ENCODE data around the gene FGL2. TPM values are rescaled to one million over a fixed set of nuclear protein-coding genes. Genes with fewer than 3 reads are reported as not detected.
"Not testable (repeated sequence)": the region's sequence is repeated elsewhere in the genome, so short reads cannot be mapped to it uniquely, and the experiment has no call there.

Gene FGL2
- total and polyA plus RNA-seq, 4 donors, result 3.3 to 21.6 (median 17.6) TPM

DNA sequence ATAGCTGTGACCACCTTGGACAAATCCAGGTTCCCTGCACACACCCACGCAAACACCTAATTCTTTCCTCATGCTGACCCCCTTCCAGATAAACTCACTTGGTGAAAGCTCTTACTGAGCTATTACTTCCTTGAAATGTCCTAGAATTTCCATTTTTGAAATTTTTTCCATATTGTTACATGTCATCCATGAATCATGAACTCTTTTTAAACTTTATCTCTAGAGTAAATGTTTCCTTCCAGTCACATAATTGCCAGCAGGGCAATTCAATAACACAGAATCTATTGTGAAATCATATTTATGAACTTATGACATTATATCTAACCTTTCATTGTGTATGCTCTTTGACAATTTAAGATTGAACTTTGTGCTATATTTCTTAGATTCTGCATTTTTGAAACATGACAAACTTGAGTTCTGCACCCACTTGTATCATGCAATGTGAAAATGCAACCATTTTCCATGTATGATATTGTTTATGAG is 26.8 kb upstream of the FGL2 start:
- no peak overlapping the region for H3K27ac ChIP-seq (ENCODE audit: low read depth in 1 of 2, low read length in 1 of 2)
- 92 to 95% methylated on average over 1 of the region's 1 CpG for WGBS, 2 donors
- no peak for ATAC-seq (ENCODE audit: insufficient read depth, low FRiP score)

DNA sequence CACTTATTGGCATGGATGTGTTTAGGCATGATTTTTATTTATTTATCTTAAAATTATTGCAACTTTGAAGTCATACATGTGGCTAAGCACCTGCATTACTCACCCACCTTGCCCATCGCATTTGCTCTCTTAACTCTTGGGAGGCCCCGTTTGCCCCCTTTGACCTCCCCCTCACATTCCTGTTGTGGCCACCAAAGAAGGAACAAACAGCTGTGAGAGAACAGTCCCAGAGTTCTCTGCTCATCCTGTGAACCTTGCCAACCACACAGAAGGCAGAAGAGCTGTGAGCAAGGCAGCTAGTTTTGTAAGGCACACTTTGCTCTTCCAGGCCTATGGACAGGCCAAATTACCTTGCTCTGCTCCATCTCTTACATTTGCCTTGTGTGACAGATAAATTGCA is 23.6 kb upstream of the FGL2 start:
- no peaks in the 10 kb centered on the region for H3K27me3 ChIP-seq (ENCODE audit: control insufficient read depth in 3 of 3, insufficient read depth in 3 of 3, low read length in 2 of 3)
- peaks cover 0 to 2% (median 0%) of the 10 kb centered on the region in 4 donors for H3K9me3 ChIP-seq (ENCODE audit: control insufficient read depth in 4 of 4, insufficient read depth in 3 of 4, low read length in 3 of 4)
- no peak overlapping the region for H3K27ac ChIP-seq (ENCODE audit: low read depth in 1 of 2, low read length in 1 of 2)
- no peak overlapping the region for H3K4me3 ChIP-seq
- TF ChIP-seq, protein P1, sequence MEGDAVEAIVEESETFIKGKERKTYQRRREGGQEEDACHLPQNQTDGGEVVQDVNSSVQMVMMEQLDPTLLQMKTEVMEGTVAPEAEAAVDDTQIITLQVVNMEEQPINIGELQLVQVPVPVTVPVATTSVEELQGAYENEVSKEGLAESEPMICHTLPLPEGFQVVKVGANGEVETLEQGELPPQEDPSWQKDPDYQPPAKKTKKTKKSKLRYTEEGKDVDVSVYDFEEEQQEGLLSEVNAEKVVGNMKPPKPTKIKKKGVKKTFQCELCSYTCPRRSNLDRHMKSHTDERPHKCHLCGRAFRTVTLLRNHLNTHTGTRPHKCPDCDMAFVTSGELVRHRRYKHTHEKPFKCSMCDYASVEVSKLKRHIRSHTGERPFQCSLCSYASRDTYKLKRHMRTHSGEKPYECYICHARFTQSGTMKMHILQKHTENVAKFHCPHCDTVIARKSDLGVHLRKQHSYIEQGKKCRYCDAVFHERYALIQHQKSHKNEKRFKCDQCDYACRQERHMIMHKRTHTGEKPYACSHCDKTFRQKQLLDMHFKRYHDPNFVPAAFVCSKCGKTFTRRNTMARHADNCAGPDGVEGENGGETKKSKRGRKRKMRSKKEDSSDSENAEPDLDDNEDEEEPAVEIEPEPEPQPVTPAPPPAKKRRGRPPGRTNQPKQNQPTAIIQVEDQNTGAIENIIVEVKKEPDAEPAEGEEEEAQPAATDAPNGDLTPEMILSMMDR (IDR thresholded peaks at IDR 0.05; ENCODE audit: control extremely low read depth, extremely low read depth), result no peak
- no peak for DNase-seq
- peaks cover 0 to 5% (median 0%) of the 10 kb centered on the region in 5 donors for H3K4me1 ChIP-seq (ENCODE audit: control insufficient read depth in 5 of 5, insufficient read depth in 5 of 5, low read length in 5 of 5)
- WGBS, 2 donors, result 32 to 63% methylated on average over 2 of the region's 2 CpGs
- peaks cover 0 to 4% (median 0%) of the 10 kb centered on the region in 4 donors for H3K36me3 ChIP-seq (ENCODE audit: control insufficient read depth in 4 of 4, insufficient read depth in 4 of 4, low read length in 4 of 4)
- ATAC-seq (ENCODE audit: insufficient read depth, low FRiP score), result no peak
- no peak overlapping the region for H3K9ac ChIP-seq (ENCODE audit: insufficient read depth in 1 of 2, low read length in 2 of 2)

More for the DNA sequence above, 26.8 kb upstream of the FGL2 start:
- DNase-seq, result no peak
- Histone ChIP-seq H3K4me3 (no peak overlapping the region), H3K9me3 (ENCODE audit: control insufficient read depth in 4 of 4, insufficient read depth in 3 of 4, low read length in 3 of 4) (no peaks in the 10 kb centered on the region), H3K36me3 (ENCODE audit: control insufficient read depth in 4 of 4, insufficient read depth in 4 of 4, low read length in 4 of 4) (no peaks in the 10 kb centered on the region), H3K27me3 (ENCODE audit: control insufficient read depth in 3 of 3, insufficient read depth in 3 of 3, low read length in 2 of 3) (no peaks in the 10 kb centered on the region), H3K4me1 (ENCODE audit: control insufficient read depth in 5 of 5, insufficient read depth in 5 of 5, low read length in 5 of 5) (peaks cover 0 to 5% (median 0%) of the 10 kb centered on the region in 5 donors), H3K9ac (ENCODE audit: insufficient read depth in 1 of 2, low read length in 2 of 2) (no peak overlapping the region)
- TF ChIP-seq, protein P1 (IDR thresholded peaks at IDR 0.05; ENCODE audit: control extremely low read depth, extremely low read depth), result no peak

DNA sequence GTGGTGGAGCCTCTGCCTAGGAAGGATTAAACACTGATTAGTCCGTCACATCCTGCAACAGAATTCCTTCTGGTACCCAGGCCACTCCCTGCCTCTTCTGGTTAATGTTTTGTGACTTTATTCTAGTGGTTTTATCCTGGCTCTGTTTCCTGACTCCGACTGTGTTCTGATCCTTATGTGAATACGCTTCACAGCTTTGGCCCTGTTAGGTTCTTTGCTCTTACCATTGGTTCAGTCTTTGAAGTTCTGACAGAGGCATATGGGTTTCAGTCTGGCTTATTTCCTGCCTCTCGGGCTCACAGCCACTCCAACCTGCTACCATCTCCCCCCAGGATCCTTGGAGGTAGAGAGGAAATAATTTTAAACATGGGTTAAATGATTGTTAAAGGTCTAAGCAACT is 23.2 kb upstream of the FGL2 start:
- Histone ChIP-seq H3K27ac (ENCODE audit: low read depth in 1 of 2, low read length in 1 of 2) (no peak overlapping the region), H3K27me3 (ENCODE audit: control insufficient read depth in 3 of 3, insufficient read depth in 3 of 3, low read length in 2 of 3) (no peaks in the 10 kb centered on the region), H3K9me3 (ENCODE audit: control insufficient read depth in 4 of 4, insufficient read depth in 3 of 4, low read length in 3 of 4) (peaks cover 0 to 2% (median 0%) of the 10 kb centered on the region in 4 donors), H3K4me1 (ENCODE audit: control insufficient read depth in 5 of 5, insufficient read depth in 5 of 5, low read length in 5 of 5) (peaks cover 0 to 5% (median 0%) of the 10 kb centered on the region in 5 donors), H3K36me3 (ENCODE audit: control insufficient read depth in 4 of 4, insufficient read depth in 4 of 4, low read length in 4 of 4) (peaks cover 0 to 4% (median 0%) of the 10 kb centered on the region in 4 donors), H3K4me3 (no peak overlapping the region), H3K9ac (ENCODE audit: insufficient read depth in 1 of 2, low read length in 2 of 2) (no peak overlapping the region)
- TF ChIP-seq, protein P1 (IDR thresholded peaks at IDR 0.05; ENCODE audit: control extremely low read depth, extremely low read depth), result no peak
- ATAC-seq (ENCODE audit: insufficient read depth, low FRiP score) (no peak), DNase-seq (peak in 1 of 3 donors; percentile 47)
- 78 to 82% methylated on average over 4 of the region's 4 CpGs for WGBS, 2 donors

DNA sequence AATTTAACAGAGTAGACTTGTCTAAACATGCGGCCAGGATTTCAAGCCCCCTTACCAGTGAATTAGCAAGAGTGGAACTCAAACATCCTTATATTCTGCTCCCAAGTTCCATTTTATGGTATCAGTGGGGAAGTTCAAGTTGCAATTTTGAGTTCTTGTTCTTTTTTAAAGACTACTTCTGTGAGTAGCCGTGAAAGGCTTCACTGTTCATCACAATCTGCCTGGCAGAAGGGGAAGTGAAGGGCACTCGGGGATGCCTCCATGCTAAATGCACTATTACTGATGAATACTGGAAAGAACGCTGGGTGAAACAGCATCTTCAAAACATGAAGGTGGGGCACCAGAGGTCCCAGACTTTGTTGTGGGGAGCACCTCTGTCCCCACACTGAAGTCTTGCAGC is 22.4 kb upstream of the FGL2 start:
- Histone ChIP-seq H3K4me3 (no peak overlapping the region), H3K27me3 (ENCODE audit: control insufficient read depth in 3 of 3, insufficient read depth in 3 of 3, low read length in 2 of 3) (no peaks in the 10 kb centered on the region), H3K36me3 (ENCODE audit: control insufficient read depth in 4 of 4, insufficient read depth in 4 of 4, low read length in 4 of 4) (peaks cover 0 to 4% (median 0%) of the 10 kb centered on the region in 4 donors), H3K27ac (ENCODE audit: low read depth in 1 of 2, low read length in 1 of 2) (no peak overlapping the region), H3K9me3 (ENCODE audit: control insufficient read depth in 4 of 4, insufficient read depth in 3 of 4, low read length in 3 of 4) (peaks cover 0 to 2% (median 0%) of the 10 kb centered on the region in 4 donors), H3K9ac (ENCODE audit: insufficient read depth in 1 of 2, low read length in 2 of 2) (no peak overlapping the region), H3K4me1 (ENCODE audit: control insufficient read depth in 5 of 5, insufficient read depth in 5 of 5, low read length in 5 of 5) (peaks cover 0 to 5% (median 0%) of the 10 kb centered on the region in 5 donors)
- ATAC-seq (ENCODE audit: insufficient read depth, low FRiP score) (no peak), DNase-seq (no peak)
- TF ChIP-seq, protein P1 (IDR thresholded peaks at IDR 0.05; ENCODE audit: control extremely low read depth, extremely low read depth), result no peak
- WGBS, 2 donors, result 57 to 80% methylated on average over 4 of the region's 4 CpGs

DNA sequence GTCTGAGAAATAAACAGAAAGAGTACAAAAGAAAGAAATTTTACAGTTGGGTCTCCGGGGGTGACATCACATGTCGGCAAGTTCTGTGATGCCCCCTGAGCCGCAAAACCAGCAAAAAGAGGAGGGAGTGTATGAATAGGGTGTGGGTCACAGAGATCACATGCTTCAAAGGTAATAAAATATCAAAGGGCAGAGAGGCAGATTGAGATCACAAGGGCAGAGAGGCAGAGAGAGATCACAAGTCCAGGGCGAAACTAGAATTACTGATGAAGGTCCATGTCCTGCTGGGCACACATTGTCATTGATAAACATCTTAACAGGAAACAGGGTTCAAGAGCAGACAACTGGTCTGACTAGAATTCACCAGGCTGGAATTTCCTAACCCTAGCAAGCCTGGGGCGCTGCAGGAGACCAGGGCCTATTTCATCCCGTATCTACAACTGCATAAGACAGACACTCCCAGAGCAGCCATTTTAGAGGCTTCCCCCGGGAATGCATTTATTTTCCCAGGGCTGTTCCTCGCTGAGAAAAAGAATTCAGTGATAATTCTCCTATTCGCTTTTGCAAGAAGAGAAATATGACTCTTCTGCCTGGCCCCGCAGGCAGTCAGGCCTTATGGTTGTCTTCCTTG is 20.2 kb upstream of the FGL2 start:
- H3K4me1 ChIP-seq (ENCODE audit: control insufficient read depth in 5 of 5, insufficient read depth in 5 of 5, low read length in 5 of 5); H3K4me3 ChIP-seq; ATAC-seq (ENCODE audit: insufficient read depth, low FRiP score); H3K9me3 ChIP-seq (ENCODE audit: control insufficient read depth in 4 of 4, insufficient read depth in 3 of 4, low read length in 3 of 4); H3K9ac ChIP-seq (ENCODE audit: insufficient read depth in 1 of 2, low read length in 2 of 2); H3K27me3 ChIP-seq (ENCODE audit: control insufficient read depth in 3 of 3, insufficient read depth in 3 of 3, low read length in 2 of 3); DNase-seq; H3K27ac ChIP-seq (ENCODE audit: low read depth in 1 of 2, low read length in 1 of 2); H3K36me3 ChIP-seq (ENCODE audit: control insufficient read depth in 4 of 4, insufficient read depth in 4 of 4, low read length in 4 of 4): not testable (repeated sequence)
- WGBS, 2 donors, result 88 to 96% methylated on average over 10 of the region's 10 CpGs
